ENCODE measurements around the gene LRRC43.

Gene LRRC43

GRCh38 chr12:122228092-122228491, 45.2 kb downstream of the LRRC43 start:
- no peak for DNase-seq

- no peak for DNase-seq
Observed at GRCh38 chr12:122230798-122231197, 47.9 kb downstream of the LRRC43 start.

GRCh38 chr12:122232691-122233090, 49.8 kb downstream of the LRRC43 start:
- no peak for DNase-seq

GRCh38 chr12:122235741-122236140, 52.8 kb downstream of the LRRC43 start:
- DNase-seq = no peak

- no peak for DNase-seq
Observed at GRCh38 chr12:122238861-122239260, 55.9 kb downstream of the LRRC43 start.

- no peak for DNase-seq
Observed at GRCh38 chr12:122243965-122244364, 61.0 kb downstream of the LRRC43 start.

- DNase-seq = no peak
Observed at GRCh38 chr12:122244565-122245371, 61.8 kb downstream of the LRRC43 start.

- DNase-seq = no peak
Observed at GRCh38 chr12:122245553-122245952, 62.6 kb downstream of the LRRC43 start.

- DNase-seq = no peak
Observed at GRCh38 chr12:122250047-122250446, 67.1 kb downstream of the LRRC43 start.

GRCh38 chr12:122250536-122250935, 67.6 kb downstream of the LRRC43 start:
- no peak for DNase-seq

Data from bone marrow (tissue), 2 donors.